Liver (tissue), 3 donors: Measurements from ENCODE around the gene TPRKB.

Source experiments
- ATF3 ChIP-seq: IDR thresholded peaks from 2 replicates; pipeline ENCODE4 v1.6.1; 2016; ENCODE audit warnings: antibody characterized with exemption
- CTCF ChIP-seq: fragments of 150-350 bp; IDR thresholded peaks from 2 replicates; pipeline ENCODE4 v1.5.1; 2017; ENCODE audit warnings: improper control_type of control experiment, low read depth, low read length; ENCODE audit not compliant: missing input control
- EGR1 ChIP-seq, 2 donors: IDR thresholded peaks; 2 replicates each; pipeline ENCODE4 v1.6.1; 2016 to 2018; ENCODE audit warnings: antibody characterized with exemption in 2 of 2, low read depth in 2 of 2
- HNF4A ChIP-seq, 2 donors: conservative IDR thresholded peaks; 2 replicates each; pipeline ENCODE4 v1.6.1; 2016; ENCODE audit warnings: antibody characterized with exemption in 2 of 2, mild to moderate bottlenecking in 2 of 2
- HNF4G ChIP-seq: IDR thresholded peaks from 2 replicates; pipeline ENCODE4 v1.6.1; 2016; ENCODE audit warnings: antibody characterized with exemption
- JUND ChIP-seq, 2 donors: IDR thresholded peaks; 2 replicates each; pipeline ENCODE4 v1.6.1; 2016; ENCODE audit warnings: antibody characterized with exemption in 2 of 2
- RAD21 ChIP-seq, 2 donors: IDR thresholded peaks; 2 replicates each; pipeline ENCODE4 v1.6.1; 2016; ENCODE audit warnings: antibody characterized with exemption in 2 of 2, mild to moderate bottlenecking in 2 of 2
- RXRA ChIP-seq, 2 donors: IDR thresholded peaks; 2 replicates each; pipeline ENCODE4 v1.6.1; 2017 to 2018; ENCODE audit warnings: antibody characterized with exemption in 2 of 2, mild to moderate bottlenecking in 1 of 2
- SP1 ChIP-seq: IDR thresholded peaks from 2 replicates; pipeline ENCODE4 v1.6.1; 2018; ENCODE audit warnings: antibody characterized with exemption, mild to moderate bottlenecking
- TAF1 ChIP-seq: conservative IDR thresholded peaks from 2 replicates; pipeline ENCODE4 v1.6.1; 2016; ENCODE audit warnings: antibody characterized with exemption, mild to moderate bottlenecking
- YY1 ChIP-seq: IDR thresholded peaks from 2 replicates; pipeline ENCODE4 v1.6.1; 2016; ENCODE audit warnings: antibody characterized with exemption, mild to moderate bottlenecking
- TF ChIP-seq, protein P1 (sequence below): IDR thresholded peaks from 2 replicates; pipeline ENCODE4 v1.6.1; 2016; ENCODE audit warnings: antibody characterized with exemption
- TF ChIP-seq, protein P2 (sequence below): IDR thresholded peaks from 2 replicates; pipeline ENCODE4 v1.6.1; 2016; ENCODE audit warnings: antibody characterized with exemption, mild to moderate bottlenecking
- donor health status: healthy.
- donor health status: healthy.

DNA sequence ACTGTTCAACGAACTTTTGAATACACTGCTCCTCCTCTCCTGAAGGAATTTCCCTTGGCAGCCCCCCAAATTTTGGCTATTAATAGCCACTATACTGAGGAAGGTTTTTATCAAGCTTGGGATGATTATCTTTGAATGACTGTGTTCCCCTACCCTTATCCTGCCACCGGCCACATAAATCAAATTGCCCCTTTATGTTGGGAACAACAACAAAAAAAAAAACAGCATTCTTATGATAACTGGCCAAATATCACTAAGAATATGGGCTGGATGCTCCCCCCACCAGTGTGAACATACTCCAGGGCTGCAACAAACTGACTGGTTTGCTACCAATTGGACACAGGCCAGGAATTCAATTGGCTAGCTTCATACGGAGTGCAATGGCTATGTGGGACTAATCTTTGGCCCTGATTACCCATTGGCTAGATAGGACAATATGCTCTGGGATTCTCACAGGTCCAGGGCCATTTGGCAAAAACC lies 22.2 kb upstream of the TPRKB start:
- TF ChIP-seq CTCF (no peak), EGR1 (IDR thresholded peaks at IDR 0.05; ENCODE audit: low read depth in 2 of 2) (no peak), RXRA (IDR thresholded peaks at IDR 0.05) (no peak), ATF3 (no peak), JUND (IDR thresholded peaks at IDR 0.05) (no peak), RAD21 (IDR thresholded peaks at IDR 0.05) (no peak), SP1 (peak; percentile 13), TAF1 (no peak), HNF4A (conservative IDR thresholded peaks at IDR 0.05) (peak in 1 of 2 donors; percentile 51), HNF4G (no peak), YY1 (no peak)
- TF ChIP-seq, protein P1, sequence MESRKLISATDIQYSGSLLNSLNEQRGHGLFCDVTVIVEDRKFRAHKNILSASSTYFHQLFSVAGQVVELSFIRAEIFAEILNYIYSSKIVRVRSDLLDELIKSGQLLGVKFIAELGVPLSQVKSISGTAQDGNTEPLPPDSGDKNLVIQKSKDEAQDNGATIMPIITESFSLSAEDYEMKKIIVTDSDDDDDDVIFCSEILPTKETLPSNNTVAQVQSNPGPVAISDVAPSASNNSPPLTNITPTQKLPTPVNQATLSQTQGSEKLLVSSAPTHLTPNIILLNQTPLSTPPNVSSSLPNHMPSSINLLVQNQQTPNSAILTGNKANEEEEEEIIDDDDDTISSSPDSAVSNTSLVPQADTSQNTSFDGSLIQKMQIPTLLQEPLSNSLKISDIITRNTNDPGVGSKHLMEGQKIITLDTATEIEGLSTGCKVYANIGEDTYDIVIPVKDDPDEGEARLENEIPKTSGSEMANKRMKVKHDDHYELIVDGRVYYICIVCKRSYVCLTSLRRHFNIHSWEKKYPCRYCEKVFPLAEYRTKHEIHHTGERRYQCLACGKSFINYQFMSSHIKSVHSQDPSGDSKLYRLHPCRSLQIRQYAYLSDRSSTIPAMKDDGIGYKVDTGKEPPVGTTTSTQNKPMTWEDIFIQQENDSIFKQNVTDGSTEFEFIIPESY: no peak
- TF ChIP-seq, protein P2, sequence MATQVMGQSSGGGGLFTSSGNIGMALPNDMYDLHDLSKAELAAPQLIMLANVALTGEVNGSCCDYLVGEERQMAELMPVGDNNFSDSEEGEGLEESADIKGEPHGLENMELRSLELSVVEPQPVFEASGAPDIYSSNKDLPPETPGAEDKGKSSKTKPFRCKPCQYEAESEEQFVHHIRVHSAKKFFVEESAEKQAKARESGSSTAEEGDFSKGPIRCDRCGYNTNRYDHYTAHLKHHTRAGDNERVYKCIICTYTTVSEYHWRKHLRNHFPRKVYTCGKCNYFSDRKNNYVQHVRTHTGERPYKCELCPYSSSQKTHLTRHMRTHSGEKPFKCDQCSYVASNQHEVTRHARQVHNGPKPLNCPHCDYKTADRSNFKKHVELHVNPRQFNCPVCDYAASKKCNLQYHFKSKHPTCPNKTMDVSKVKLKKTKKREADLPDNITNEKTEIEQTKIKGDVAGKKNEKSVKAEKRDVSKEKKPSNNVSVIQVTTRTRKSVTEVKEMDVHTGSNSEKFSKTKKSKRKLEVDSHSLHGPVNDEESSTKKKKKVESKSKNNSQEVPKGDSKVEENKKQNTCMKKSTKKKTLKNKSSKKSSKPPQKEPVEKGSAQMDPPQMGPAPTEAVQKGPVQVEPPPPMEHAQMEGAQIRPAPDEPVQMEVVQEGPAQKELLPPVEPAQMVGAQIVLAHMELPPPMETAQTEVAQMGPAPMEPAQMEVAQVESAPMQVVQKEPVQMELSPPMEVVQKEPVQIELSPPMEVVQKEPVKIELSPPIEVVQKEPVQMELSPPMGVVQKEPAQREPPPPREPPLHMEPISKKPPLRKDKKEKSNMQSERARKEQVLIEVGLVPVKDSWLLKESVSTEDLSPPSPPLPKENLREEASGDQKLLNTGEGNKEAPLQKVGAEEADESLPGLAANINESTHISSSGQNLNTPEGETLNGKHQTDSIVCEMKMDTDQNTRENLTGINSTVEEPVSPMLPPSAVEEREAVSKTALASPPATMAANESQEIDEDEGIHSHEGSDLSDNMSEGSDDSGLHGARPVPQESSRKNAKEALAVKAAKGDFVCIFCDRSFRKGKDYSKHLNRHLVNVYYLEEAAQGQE: no peak
